ENCODE measurements around the gene CD81. TPM values are rescaled to one million over a fixed set of nuclear protein-coding genes. Genes with fewer than 3 reads are reported as not detected.

The CD81 gene
- total RNA-seq, 1 donor: 195 TPM

DNA sequence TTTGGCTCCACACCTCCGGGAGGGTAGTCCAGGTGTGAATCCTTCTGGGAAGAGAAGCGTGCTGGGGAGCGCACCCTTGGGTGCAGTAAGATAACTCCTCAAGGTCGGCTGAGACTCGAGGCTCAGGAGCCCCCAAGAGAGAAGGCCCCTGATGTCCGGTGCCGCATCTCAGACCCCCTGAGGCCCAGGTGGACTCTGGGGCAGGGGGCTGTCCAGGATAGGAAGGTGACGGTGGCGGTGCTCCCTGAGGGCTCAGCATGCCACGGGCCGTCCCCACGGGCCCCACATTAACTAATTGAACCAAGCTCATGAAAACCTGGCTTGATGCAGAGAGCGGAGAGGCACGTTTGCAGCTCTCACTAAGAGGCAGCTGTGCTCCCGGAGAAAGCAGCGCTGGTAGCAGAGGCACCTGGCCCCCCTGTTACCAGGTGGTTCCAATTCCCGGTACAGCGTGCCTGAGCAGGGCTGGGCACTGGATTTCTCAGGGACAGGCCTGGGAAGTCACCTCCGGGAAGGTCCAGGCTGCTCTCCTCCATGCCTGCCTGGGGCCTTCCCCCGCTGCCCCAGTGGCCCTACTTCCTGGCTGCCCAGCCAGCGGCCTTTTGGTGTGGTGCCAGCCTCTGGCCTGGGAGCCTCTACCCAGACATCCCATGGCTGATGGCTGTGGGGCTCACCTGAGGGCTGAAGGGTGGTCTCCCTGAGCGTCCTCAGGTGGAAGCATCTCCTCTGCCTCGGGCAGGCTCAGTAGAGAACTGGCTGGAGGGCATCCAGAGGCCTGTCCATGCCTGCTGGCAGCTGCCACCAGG is 68.8 kb downstream of the CD81 start:
- Histone ChIP-seq H3K27ac (ENCODE audit: low read depth, low read length) (no peak overlapping the region), H3K36me3 (ENCODE audit: insufficient read depth, low read length) (no peaks in the 10 kb centered on the region), H2AFZ (ENCODE audit: low read length) (no peak overlapping the region), H3K4me1 (ENCODE audit: insufficient read depth, low read length) (no peaks in the 10 kb centered on the region), H4K20me1 (ENCODE audit: insufficient read depth, low read length) (no peaks in the 10 kb centered on the region), H3K4me3 (ENCODE audit: insufficient read depth, low read length) (no peak overlapping the region), H3K4me2 (ENCODE audit: insufficient read depth, low read length) (no peak overlapping the region), H3K9me3 (ENCODE audit: low read depth, low read length) (no peaks in the 10 kb centered on the region), H3K79me2 (ENCODE audit: insufficient read depth, low read length) (no peaks in the 10 kb centered on the region), H3K27me3 (ENCODE audit: insufficient read depth, low read length) (peaks cover 25% of the 10 kb centered on the region)
- TF ChIP-seq, protein P1, sequence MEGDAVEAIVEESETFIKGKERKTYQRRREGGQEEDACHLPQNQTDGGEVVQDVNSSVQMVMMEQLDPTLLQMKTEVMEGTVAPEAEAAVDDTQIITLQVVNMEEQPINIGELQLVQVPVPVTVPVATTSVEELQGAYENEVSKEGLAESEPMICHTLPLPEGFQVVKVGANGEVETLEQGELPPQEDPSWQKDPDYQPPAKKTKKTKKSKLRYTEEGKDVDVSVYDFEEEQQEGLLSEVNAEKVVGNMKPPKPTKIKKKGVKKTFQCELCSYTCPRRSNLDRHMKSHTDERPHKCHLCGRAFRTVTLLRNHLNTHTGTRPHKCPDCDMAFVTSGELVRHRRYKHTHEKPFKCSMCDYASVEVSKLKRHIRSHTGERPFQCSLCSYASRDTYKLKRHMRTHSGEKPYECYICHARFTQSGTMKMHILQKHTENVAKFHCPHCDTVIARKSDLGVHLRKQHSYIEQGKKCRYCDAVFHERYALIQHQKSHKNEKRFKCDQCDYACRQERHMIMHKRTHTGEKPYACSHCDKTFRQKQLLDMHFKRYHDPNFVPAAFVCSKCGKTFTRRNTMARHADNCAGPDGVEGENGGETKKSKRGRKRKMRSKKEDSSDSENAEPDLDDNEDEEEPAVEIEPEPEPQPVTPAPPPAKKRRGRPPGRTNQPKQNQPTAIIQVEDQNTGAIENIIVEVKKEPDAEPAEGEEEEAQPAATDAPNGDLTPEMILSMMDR (IDR thresholded peaks at IDR 0.05; ENCODE audit: extremely low read depth, low read depth, low read length): no peak
- DNase-seq (ENCODE audit: insufficient read length, low spot score, missing footprints): peak; percentile 92

DNA sequence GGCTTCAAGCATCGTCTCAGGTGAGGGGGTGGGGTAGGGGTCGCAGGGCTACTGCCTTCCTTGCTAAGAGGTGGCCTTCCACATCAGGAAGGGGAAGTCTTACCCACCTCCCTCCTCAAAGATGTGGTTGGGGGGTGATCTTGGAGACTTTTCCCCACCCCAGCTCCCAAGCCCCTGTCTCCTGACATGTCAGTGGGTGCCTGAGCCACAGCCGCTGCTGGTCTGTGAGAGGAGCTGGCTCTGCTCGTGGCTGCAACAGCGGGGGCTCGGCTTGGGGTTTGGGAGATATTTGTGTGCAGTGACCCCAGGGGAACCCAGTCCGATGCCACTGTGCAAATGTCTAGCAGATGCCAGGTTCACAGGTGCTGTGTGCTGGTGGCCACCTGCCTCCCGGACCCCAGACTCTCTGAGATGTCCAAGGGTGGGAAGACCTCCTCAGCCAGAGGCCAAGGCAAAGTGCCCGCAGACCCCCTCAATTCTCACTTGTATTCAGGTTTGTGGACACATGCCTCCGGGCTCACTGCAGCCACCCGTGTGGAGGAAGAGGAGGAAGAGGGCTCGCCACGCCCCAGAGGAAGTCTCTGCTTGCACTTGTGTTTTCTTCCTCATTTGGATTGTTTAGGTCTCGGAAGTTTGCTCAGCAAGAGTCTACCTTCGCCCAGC is 69.6 kb downstream of the CD81 start:
- Histone ChIP-seq H3K9me3 (ENCODE audit: low read depth, low read length) (no peaks in the 10 kb centered on the region), H3K79me2 (ENCODE audit: insufficient read depth, low read length) (no peaks in the 10 kb centered on the region), H2AFZ (ENCODE audit: low read length) (no peak overlapping the region), H3K4me2 (ENCODE audit: insufficient read depth, low read length) (no peak overlapping the region), H4K20me1 (ENCODE audit: insufficient read depth, low read length) (no peaks in the 10 kb centered on the region), H3K27me3 (ENCODE audit: insufficient read depth, low read length) (peaks cover 25% of the 10 kb centered on the region), H3K4me3 (ENCODE audit: insufficient read depth, low read length) (no peak overlapping the region), H3K36me3 (ENCODE audit: insufficient read depth, low read length) (no peaks in the 10 kb centered on the region), H3K27ac (ENCODE audit: low read depth, low read length) (no peak overlapping the region), H3K4me1 (ENCODE audit: insufficient read depth, low read length) (no peaks in the 10 kb centered on the region)
- peak; percentile 84 for DNase-seq (ENCODE audit: insufficient read length, low spot score, missing footprints)
- TF ChIP-seq, protein P1 (IDR thresholded peaks at IDR 0.05; ENCODE audit: extremely low read depth, low read depth, low read length): no peak

Small RNA genes lying within 50 kb of the gene (small RNA-seq; reads per million reads assigned to genes)
- not detected for gene RF00019

Other genes starting within 250 kb of the CD81 start
- gene IGF2, start 237.9 kb upstream of the CD81 start, total RNA-seq: 53.9 and 68.8 TPM in 2 replicates
- not detected in 2 replicates for gene INS, start 216.1 kb upstream of the CD81 start, total RNA-seq
- gene TH, start 205.5 kb upstream of the CD81 start, total RNA-seq: under 0.01 TPM in 1 of 2 replicates, not detected in the other
- not detected in 2 replicates for gene ASCL2, start 106.7 kb upstream of the CD81 start, total RNA-seq
- 0.29 and 0.36 TPM in 2 replicates for gene C11orf21, start 75.4 kb upstream of the CD81 start, total RNA-seq
- gene TSPAN32, start 75.3 kb upstream of the CD81 start, total RNA-seq: 0.59 and 1.4 TPM in 2 replicates
- gene TSSC4, start 23.4 kb downstream of the CD81 start, total RNA-seq: 42.4 and 46.7 TPM in 2 replicates
- under 0.01 TPM in 1 of 2 replicates, not detected in the other for gene TRPM5, start 67.2 kb downstream of the CD81 start, total RNA-seq
- gene KCNQ1, start 67.7 kb downstream of the CD81 start, total RNA-seq: not detected in 2 replicates